Kidney (tissue), 14 donors: ENCODE results near the gene HTR6. TPM values are rescaled to one million over a fixed set of nuclear protein-coding genes. Genes with fewer than 3 reads are reported as not detected.

ENCODE experiments used
- DNase-seq, 5 donors: peaks; one replicate each; pipeline ENCODE4 v3.0.0-alpha.2; 2013 to 2020
- FAIRE-seq: peaks from 2 replicates; lab custom pipeline; 2012; peaks lifted over from hg19 to GRCh38; lab: Jason Lieb, UNC
- H3K27ac ChIP-seq, 2 donors: one replicate each; pipeline ENCODE4 v1.7.0; 2013; ENCODE audit warnings: low read depth in 2 of 2, low read length in 2 of 2, inconsistent platforms in 1 of 2
- H3K27me3 ChIP-seq: one replicate; pipeline ENCODE4 v1.7.1; 2013; ENCODE audit warnings: low read length, inconsistent platforms; ENCODE audit not compliant: control insufficient read depth, insufficient read depth
- H3K36me3 ChIP-seq, 3 donors: one replicate each; pipeline versions ENCODE4 v1.7.0 to v1.7.1; 2013; ENCODE audit warnings: low read length in 3 of 3, control low read depth in 1 of 3, inconsistent platforms in 1 of 3; ENCODE audit not compliant: insufficient read depth in 3 of 3, control insufficient read depth in 2 of 3
- H3K4me1 ChIP-seq, 3 donors: one replicate each; pipeline versions ENCODE4 v1.7.0 to v1.7.1; 2013; ENCODE audit warnings: low read length in 3 of 3, inconsistent platforms in 1 of 3, low read depth in 1 of 3; ENCODE audit not compliant: control insufficient read depth in 2 of 3, insufficient read depth in 2 of 3
- H3K4me3 ChIP-seq, 3 donors: one replicate each; pipeline versions ENCODE4 v1.7.0 to v1.8.1; 2013; ENCODE audit warnings: low read length in 3 of 3, control low read depth in 1 of 3, inconsistent platforms in 1 of 3
- H3K9ac ChIP-seq, 3 donors: one replicate each; pipeline versions ENCODE4 v1.7.0 to v1.7.1; 2013; ENCODE audit warnings: low read length in 3 of 3, control low read depth in 1 of 3, inconsistent platforms in 1 of 3
- H3K9me3 ChIP-seq, 3 donors: one replicate each; pipeline versions ENCODE4 v1.7.0 to v1.7.1; 2013; ENCODE audit warnings: low read length in 3 of 3, control low read depth in 1 of 3, inconsistent platforms in 1 of 3; ENCODE audit not compliant: control insufficient read depth in 2 of 3, insufficient read depth in 1 of 3
- intact Hi-C: fragments of 100-400 bp; cut with DNase I; formaldehyde crosslinking; loops from one replicate; pipeline ENCODE4 v1.11.1; 2022
- polyA plus RNA-seq: library from polyadenylated mRNA; stranded (reverse); fragments of 350-450 nt; fragmentation: Illumina TruSeq; extraction: RNeasy Lipid Tissue Mini Kit (QIAGEN cat#74804); gene quantifications from one replicate; pipeline ENCODE4 v1.2.3, GENCODE V29; 2014; ENCODE audit warnings: low read depth, low replicate concordance; ENCODE audit not compliant: insufficient read depth
- total RNA-seq: library from RNA; stranded (reverse); fragmentation: NEBNext Ultra II Directional; extraction: Animal tissue kit (Norgen Biotek cat#: 25700); gene quantifications from one replicate; pipeline ENCODE4 v1.2.1, GENCODE V29; 2021
- TF ChIP-seq, protein P1 (sequence below): IDR thresholded peaks from 3 replicates; pipeline ENCODE4 v1.5.1; 2012; ENCODE audit warnings: mild to moderate bottlenecking, moderate library complexity, borderline replicate concordance; ENCODE audit not compliant: insufficient read depth; ENCODE audit errors: extremely low read depth
- donor health status: control.
- donor health status: control.
- donor health status: control.
- donor health status: control.
- donor health status: control.
- donor health status: DM: yes; HTN: yes; CAD: no.
- donor health status: Normal renal cell carcinoma (clear cell type).

The HTR6 gene
- total and polyA plus RNA-seq, 2 donors from 2014 or later, result not detected

DNA sequence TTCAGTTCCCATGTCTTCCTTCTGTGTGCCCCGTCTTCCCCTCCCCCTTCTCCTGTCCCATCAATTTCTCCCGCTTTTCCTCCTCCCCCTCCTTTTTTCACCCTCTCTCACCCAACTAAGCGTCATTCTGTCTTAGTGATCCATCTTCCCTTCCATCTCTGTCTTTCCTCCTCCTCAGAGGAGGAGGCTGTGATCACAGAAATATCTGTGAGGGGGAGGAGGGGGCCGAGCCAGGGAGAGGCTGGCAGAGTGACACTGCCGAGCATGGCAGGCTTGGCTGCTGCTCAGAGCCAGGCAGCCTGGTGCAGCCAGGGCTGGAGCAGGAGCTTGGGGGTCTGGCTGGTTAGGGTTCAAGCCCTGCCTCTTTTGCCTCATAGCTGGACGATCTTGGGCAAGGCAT is 7.6 kb downstream of the HTR6 start:
- no peaks in the 10 kb centered on the region for H3K4me1 ChIP-seq
- H3K4me3 ChIP-seq, result no peak overlapping the region
- no peak for FAIRE-seq
- no peak overlapping the region for H3K27ac ChIP-seq
- no peaks in the 10 kb centered on the region for H3K27me3 ChIP-seq
- H3K36me3 ChIP-seq, result no peaks in the 10 kb centered on the region
- no peak overlapping the region for H3K9ac ChIP-seq
- no peak for DNase-seq
- intact Hi-C loops, result no loop called here
- TF ChIP-seq, protein P1, sequence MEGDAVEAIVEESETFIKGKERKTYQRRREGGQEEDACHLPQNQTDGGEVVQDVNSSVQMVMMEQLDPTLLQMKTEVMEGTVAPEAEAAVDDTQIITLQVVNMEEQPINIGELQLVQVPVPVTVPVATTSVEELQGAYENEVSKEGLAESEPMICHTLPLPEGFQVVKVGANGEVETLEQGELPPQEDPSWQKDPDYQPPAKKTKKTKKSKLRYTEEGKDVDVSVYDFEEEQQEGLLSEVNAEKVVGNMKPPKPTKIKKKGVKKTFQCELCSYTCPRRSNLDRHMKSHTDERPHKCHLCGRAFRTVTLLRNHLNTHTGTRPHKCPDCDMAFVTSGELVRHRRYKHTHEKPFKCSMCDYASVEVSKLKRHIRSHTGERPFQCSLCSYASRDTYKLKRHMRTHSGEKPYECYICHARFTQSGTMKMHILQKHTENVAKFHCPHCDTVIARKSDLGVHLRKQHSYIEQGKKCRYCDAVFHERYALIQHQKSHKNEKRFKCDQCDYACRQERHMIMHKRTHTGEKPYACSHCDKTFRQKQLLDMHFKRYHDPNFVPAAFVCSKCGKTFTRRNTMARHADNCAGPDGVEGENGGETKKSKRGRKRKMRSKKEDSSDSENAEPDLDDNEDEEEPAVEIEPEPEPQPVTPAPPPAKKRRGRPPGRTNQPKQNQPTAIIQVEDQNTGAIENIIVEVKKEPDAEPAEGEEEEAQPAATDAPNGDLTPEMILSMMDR, result no peak
- H3K9me3 ChIP-seq, result no peaks in the 10 kb centered on the region

DNA sequence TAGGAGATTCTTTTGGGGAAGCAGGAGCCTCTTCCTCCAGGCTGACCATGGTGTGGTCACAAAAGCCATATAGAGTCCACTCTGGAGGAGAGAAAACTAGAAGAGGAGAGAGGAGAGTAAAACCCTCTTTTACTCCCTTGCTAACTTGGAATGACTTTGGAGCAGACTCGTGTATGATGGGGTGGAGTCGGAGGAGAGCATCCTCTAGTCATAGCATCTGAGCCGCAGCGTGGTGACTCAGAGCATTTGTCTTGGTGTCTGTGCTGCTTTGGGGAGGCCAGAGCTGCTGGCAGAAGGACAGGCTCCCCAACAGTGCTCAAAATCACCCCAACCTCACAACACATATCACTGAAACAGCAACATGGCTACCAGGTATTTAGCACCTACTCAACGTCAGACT is 11.1 kb downstream of the HTR6 start:
- DNase-seq (no peak), FAIRE-seq (no peak)
- Histone ChIP-seq H3K4me3 (no peak overlapping the region), H3K4me1 (no peaks in the 10 kb centered on the region), H3K36me3 (no peaks in the 10 kb centered on the region), H3K9ac (no peak overlapping the region), H3K27me3 (no peaks in the 10 kb centered on the region), H3K9me3 (no peaks in the 10 kb centered on the region), H3K27ac (no peak overlapping the region)
- intact Hi-C loops, result no loop called here
- TF ChIP-seq, protein P1, result no peak

GRCh38 chr1:19676438-19676922 is 11.8 kb downstream of the HTR6 start:
- FAIRE-seq, result no peak
- intact Hi-C loops, result no loop called here
- no peaks in the 10 kb centered on the region for H3K27me3 ChIP-seq

More at GRCh38 chr1:19676438-19676922, 11.8 kb downstream of the HTR6 start:
- no peaks in the 10 kb centered on the region for H3K4me1 ChIP-seq
- TF ChIP-seq, protein P1, result no peak
- H3K36me3 ChIP-seq, result no peaks in the 10 kb centered on the region
- no peak overlapping the region for H3K4me3 ChIP-seq
- no peaks in the 10 kb centered on the region for H3K9me3 ChIP-seq
- no peak overlapping the region for H3K27ac ChIP-seq
- no peak overlapping the region for H3K9ac ChIP-seq
- peak in 4 of 5 donors; percentile 68 to 91 (median 84) for DNase-seq
